22Rv1 (cell line): ENCODE results near the gene TBCB.

Experiments
- CTCF ChIP-seq: fragments of 450-650 bp; IDR thresholded peaks from 2 replicates; pipeline ENCODE4 v1.5.1; 2017; ENCODE audit warnings: mild to moderate bottlenecking
- ZFX ChIP-seq: fragments of 450-650 bp; IDR thresholded peaks from 2 replicates; pipeline ENCODE4 v1.6.1; 2017; ENCODE audit warnings: antibody characterized with exemption, borderline replicate concordance

- TF ChIP-seq CTCF (no peak), ZFX (no peak)
Measured at GRCh38 chr19:36079389-36079945, 35.8 kb upstream of the TBCB start.
